HG03097 (cell line): ENCODE results near the gene AMBRA1.
"Not testable (repeated sequence)": the region's sequence is repeated elsewhere in the genome, so short reads cannot be mapped to it uniquely, and the experiment has no call there.

Experiments
- ATAC-seq: cut with Tn5 transposase; IDR thresholded peaks from one replicate; pipeline ENCODE4 v1.9.1; 2021; ENCODE audit not compliant: unreplicated experiment, low FRiP score

The AMBRA1 gene

GRCh38 chr11:46373787-46374740, 219.8 kb downstream of the AMBRA1 start:
- no peak for ATAC-seq

- ATAC-seq, result not testable (repeated sequence)
Measured at GRCh38 chr11:46372501-46372900, 221.3 kb downstream of the AMBRA1 start.

GRCh38 chr11:46372086-46372485, 221.7 kb downstream of the AMBRA1 start:
- no peak for ATAC-seq

GRCh38 chr11:46371262-46371661, 222.6 kb downstream of the AMBRA1 start:
- ATAC-seq, result not testable (repeated sequence)

- no peak for ATAC-seq
Measured at GRCh38 chr11:46370253-46370652, 223.6 kb downstream of the AMBRA1 start.

GRCh38 chr11:46369458-46370152, 224.2 kb downstream of the AMBRA1 start:
- ATAC-seq, result no peak

- no peak for ATAC-seq
Measured at GRCh38 chr11:46367916-46368267, 225.9 kb downstream of the AMBRA1 start.

- no peak for ATAC-seq
Measured at GRCh38 chr11:46367244-46367915, 226.4 kb downstream of the AMBRA1 start.

- no peak for ATAC-seq
Measured at GRCh38 chr11:46366661-46367161, 227.1 kb downstream of the AMBRA1 start.

- ATAC-seq, result no peak
Measured at GRCh38 chr11:46366260-46366659, 227.6 kb downstream of the AMBRA1 start.

- no peak for ATAC-seq
Measured at GRCh38 chr11:46364791-46365190, 229.0 kb downstream of the AMBRA1 start.

- ATAC-seq, result no peak
Measured at GRCh38 chr11:46364056-46364455, 229.8 kb downstream of the AMBRA1 start.

- ATAC-seq, result no peak
Measured at GRCh38 chr11:46363455-46364005, 230.3 kb downstream of the AMBRA1 start.

GRCh38 chr11:46363031-46363407, 230.8 kb downstream of the AMBRA1 start:
- no peak for ATAC-seq

GRCh38 chr11:46362156-46363030, 231.4 kb downstream of the AMBRA1 start:
- no peak for ATAC-seq

- ATAC-seq, result peak; percentile 70
Measured at GRCh38 chr11:46361283-46362155, 232.3 kb downstream of the AMBRA1 start.

GRCh38 chr11:46360878-46361277, 232.9 kb downstream of the AMBRA1 start:
- no peak for ATAC-seq

GRCh38 chr11:46359953-46360352, 233.9 kb downstream of the AMBRA1 start:
- ATAC-seq, result no peak

- ATAC-seq, result no peak
Measured at GRCh38 chr11:46357483-46357936, 236.3 kb downstream of the AMBRA1 start.
